ENCODE results near the gene TECPR2. TPM values are rescaled to one million over a fixed set of nuclear protein-coding genes. Genes with fewer than 3 reads are reported as not detected.

TECPR2 gene
- total RNA-seq, 2 experiments from 2014 or later: 4.7 to 5.0 TPM

GRCh38 chr14:102507081-102507856 lies 144.5 kb downstream of the TECPR2 start:
- DNase-seq: no peak
- H3K27ac Mint-ChIP-seq: no peak overlapping the region
- intact Hi-C loops (cut with micrococcal nuclease): no loop called here
- ChIA-PET CTCF (interaction anchor here (1.8 to 3.4 kb wide), 2 partner anchors 18 to 69 kb away, joined by 6 to 16 read pairs; no protein-coding TSS in a partner anchor), POLR2A (no interaction called here)
- no peak for TF ChIP-seq CTCF (IDR thresholded peaks at IDR 0.05)
- H3K4me3 Mint-ChIP-seq: no peak overlapping the region
- H3K36me3 Mint-ChIP-seq (ENCODE audit: low read depth): peaks cover 5% of the 10 kb centered on the region
- no peak for ATAC-seq
- no peaks in the 10 kb centered on the region for H3K27me3 Mint-ChIP-seq
- peaks cover 12% of the 10 kb centered on the region for H3K4me1 Mint-ChIP-seq (ENCODE audit: low read depth)
- no peaks in the 10 kb centered on the region for H3K9me3 Mint-ChIP-seq

GRCh38 chr14:102507857-102508312 lies 145.1 kb downstream of the TECPR2 start:
- Mint-ChIP-seq H3K4me3 (no peak overlapping the region), H3K9me3 (no peaks in the 10 kb centered on the region), H3K36me3 (ENCODE audit: low read depth) (peaks cover 5% of the 10 kb centered on the region), H3K27me3 (no peaks in the 10 kb centered on the region), H3K4me1 (ENCODE audit: low read depth) (peaks cover 12% of the 10 kb centered on the region), H3K27ac (no peak overlapping the region)
- TF ChIP-seq CTCF (IDR thresholded peaks at IDR 0.05): no peak
- DNase-seq (no peak), ATAC-seq (no peak)
- ChIA-PET POLR2A (no interaction called here), CTCF (interaction anchor here (1.8 to 3.4 kb wide), 2 partner anchors 17 to 70 kb away, joined by 6 to 16 read pairs; no protein-coding TSS in a partner anchor)
- intact Hi-C loops (cut with micrococcal nuclease): no loop called here

- intact Hi-C loops (cut with micrococcal nuclease): no loop called here
- Mint-ChIP-seq H3K36me3 (ENCODE audit: low read depth) (peaks cover 5% of the 10 kb centered on the region), H3K27me3 (no peaks in the 10 kb centered on the region), H3K4me1 (ENCODE audit: low read depth) (peaks cover 12% of the 10 kb centered on the region), H3K27ac (no peak overlapping the region), H3K4me3 (peak overlapping the region; percentile 65), H3K9me3 (no peaks in the 10 kb centered on the region)
- DNase-seq (no peak), ATAC-seq (no peak)
- ChIA-PET CTCF (interaction anchor here (1.8 to 3.4 kb wide), 2 partner anchors 16 to 70 kb away, joined by 6 to 16 read pairs; no protein-coding TSS in a partner anchor), POLR2A (no interaction called here)
- no peak for TF ChIP-seq CTCF (IDR thresholded peaks at IDR 0.05)
Observed at GRCh38 chr14:102508410-102508773, 145.7 kb downstream of the TECPR2 start.

GRCh38 chr14:102508774-102509745 lies 146.3 kb downstream of the TECPR2 start:
- Mint-ChIP-seq H3K4me1 (ENCODE audit: low read depth) (peaks cover 12% of the 10 kb centered on the region), H3K27me3 (no peaks in the 10 kb centered on the region), H3K36me3 (ENCODE audit: low read depth) (peaks cover 5% of the 10 kb centered on the region), H3K9me3 (no peaks in the 10 kb centered on the region), H3K4me3 (peak overlapping the region; percentile 65), H3K27ac (no peak overlapping the region)
- ATAC-seq: no peak
- intact Hi-C loops (cut with micrococcal nuclease): no loop called here
- DNase-seq: no peak
- no peak for TF ChIP-seq CTCF (IDR thresholded peaks at IDR 0.05)
- ChIA-PET CTCF (interaction anchor here (1.0 to 3.4 kb wide), 4 partner anchors 16 to 114 kb away, joined by 4 to 16 read pairs (median 11); no protein-coding TSS in a partner anchor), POLR2A (interaction anchor here (1.2 kb wide), 1 partner anchor 16 kb away, joined by 5 read pairs; no protein-coding TSS in a partner anchor)
